Inferior parietal cortex (tissue), 1 donor: Measurements from ENCODE around the gene LOXL1.

Experiments
- DNase-seq: peaks from one replicate; pipeline ENCODE4 v3.0.0-alpha.2; 2016; ENCODE audit errors: extremely low spot score

The LOXL1 gene

DNA sequence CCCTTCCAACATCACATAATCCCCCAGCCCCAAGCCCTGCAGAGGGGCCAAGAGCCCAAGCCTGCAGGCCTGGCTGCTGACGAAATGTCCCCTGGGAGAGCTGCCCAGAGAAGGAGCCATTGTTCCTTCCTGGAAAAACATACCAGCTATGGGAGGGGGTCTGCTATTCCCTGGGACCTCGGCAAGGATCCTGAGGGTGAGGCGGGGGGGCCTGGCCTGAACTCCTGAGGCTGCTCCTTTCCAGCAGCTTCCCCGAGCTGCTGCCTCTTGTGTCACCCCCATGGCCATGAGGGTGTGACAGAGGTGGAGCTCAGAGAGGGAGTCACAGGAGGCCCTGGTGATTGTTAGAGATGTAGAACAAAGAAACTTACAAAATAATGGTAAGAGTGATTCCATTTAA lies 12.9 kb downstream of the LOXL1 start:
- DNase-seq: no peak

DNA sequence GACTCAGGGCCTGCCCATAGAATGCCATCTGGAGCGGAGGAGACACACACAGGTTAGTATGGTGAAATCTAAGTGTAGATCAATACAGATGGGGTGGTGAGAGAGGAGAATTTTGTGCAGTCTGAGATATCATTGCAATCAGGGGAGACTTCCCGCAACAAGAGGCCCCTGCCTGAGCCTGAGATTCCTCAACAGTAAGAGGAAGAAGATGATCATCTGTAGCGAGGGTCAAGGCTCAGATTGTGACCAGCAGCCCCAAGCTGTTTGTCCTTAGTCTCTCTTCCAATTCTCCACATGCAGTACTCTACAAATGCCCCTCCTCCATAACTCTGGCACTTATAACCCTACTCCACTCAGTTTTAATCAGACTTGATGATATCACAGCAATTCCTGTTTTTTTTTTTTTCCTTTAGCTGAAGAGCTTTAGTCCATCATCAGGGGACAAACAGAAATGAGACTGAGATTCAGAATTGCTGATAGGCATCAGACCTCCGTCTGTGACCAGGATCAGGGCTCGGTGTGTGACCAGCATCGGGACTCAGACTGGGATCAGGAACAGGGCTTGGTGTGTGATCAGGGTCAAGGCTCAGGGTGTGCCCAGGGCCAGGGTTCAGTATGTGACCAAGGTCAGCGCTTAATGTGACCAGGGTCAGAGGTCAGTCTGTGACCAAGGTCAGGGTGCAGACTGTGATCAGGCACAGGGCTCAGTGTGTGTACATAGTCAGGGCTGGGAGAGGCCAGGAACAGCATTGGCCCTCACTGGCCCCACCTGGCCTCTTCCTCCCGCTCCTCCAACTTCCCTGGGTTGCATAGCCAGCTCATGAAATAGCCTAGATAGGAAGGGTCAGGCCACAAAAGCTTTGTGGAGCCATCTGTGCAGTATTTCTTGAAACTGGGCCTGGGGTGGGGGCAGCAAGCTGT lies 14.1 kb downstream of the LOXL1 start:
- no peak for DNase-seq

DNA sequence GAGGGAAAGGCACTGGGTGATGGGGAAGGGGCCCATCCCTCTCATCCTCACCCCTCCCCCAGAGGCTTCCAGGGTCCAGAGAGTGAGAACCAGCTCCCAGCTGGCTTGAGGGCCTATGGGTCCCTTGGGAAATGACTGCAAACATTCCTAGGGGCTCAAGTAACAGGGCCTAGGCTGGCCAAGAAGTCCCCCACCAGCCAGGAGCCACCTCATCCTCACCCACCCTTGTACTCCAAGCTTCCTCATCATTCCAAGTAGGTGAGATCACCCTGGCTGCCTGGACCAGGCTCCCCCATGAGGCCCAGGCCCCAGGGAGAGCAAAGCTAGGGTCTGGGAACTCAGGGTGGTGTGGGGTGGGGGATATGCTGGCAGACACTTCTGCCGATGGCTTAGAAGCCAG lies 14.8 kb downstream of the LOXL1 start:
- DNase-seq: no peak

DNA sequence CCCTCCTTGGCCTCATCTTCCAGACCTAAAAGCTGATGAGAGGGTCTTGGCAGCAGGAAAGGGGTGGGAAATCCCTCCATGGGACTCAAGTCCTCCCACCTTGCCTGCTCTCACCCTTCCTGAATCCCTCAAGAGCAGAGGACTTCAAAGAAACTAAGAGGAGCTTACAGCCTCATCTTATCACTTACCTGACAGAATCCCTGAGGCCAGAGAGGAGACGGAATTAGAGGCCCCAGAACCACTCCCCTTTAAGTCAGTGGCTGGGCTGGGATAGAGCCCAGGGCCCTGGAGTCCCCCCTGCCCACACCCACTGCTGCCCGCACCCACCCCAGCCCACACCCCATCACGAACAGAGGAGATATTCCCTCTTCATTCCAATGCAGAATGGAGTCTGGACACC lies 15.2 kb downstream of the LOXL1 start:
- DNase-seq: no peak

DNA sequence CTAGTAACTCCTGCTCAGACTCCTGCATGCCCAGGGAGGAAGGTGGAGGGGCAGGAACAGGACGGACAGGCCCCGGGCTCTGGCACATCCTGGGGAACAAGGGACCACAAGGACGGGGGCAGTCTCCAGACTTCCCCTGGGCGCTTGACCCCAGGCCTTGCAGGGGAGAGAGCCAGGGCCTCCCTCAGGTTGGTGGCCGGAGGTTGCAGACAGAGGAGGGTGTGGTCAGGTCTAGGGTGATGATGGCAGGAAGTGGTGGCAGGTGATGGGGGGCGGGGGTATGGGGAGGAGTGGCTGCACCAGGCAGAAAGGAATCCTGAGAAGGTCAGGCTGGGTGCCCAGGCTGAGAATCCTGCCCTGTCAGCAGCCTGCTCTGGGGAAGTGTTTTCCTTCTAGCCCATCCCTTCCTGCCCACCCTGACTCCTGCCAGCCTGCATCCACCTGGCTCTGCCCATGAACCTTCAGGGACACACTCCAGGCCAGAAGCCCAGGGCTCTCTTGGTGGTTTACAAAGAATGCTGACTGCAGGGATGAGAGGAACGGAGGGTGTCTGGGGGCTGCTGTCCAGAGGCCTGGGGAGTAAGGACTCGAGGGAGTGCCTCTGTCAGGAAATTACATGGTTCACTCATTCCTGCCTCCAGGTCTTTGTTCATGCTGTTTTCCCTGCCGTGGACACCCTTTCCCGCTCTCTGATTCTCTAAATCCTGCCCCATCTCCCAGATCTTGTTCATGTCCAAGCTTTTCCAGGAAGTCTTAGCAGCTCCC lies 15.8 kb downstream of the LOXL1 start:
- DNase-seq: no peak

DNA sequence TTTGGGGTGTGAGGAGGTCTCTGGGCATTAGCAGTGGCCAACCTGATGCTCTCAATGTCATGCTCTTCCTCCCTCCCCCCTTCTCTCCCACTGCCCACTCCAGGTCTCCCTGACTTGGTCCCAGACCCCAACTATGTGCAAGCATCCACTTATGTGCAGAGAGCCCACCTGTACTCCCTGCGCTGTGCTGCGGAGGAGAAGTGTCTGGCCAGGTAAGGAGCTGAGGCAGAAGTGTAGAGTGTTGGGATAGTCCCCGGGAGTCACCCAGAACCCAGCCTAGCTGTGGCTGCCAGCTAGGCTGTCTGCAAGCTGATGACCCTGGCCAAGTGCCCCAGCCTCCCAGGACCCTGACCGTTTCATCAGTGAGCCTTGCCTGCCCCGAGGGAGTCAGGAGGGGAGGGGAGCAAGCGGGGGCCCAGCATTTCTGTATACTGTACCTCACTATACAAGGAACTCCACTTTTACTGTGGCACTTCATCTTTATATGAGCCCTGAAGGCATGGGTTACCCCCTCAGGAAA lies 16.5 kb downstream of the LOXL1 start:
- DNase-seq: no peak

DNA sequence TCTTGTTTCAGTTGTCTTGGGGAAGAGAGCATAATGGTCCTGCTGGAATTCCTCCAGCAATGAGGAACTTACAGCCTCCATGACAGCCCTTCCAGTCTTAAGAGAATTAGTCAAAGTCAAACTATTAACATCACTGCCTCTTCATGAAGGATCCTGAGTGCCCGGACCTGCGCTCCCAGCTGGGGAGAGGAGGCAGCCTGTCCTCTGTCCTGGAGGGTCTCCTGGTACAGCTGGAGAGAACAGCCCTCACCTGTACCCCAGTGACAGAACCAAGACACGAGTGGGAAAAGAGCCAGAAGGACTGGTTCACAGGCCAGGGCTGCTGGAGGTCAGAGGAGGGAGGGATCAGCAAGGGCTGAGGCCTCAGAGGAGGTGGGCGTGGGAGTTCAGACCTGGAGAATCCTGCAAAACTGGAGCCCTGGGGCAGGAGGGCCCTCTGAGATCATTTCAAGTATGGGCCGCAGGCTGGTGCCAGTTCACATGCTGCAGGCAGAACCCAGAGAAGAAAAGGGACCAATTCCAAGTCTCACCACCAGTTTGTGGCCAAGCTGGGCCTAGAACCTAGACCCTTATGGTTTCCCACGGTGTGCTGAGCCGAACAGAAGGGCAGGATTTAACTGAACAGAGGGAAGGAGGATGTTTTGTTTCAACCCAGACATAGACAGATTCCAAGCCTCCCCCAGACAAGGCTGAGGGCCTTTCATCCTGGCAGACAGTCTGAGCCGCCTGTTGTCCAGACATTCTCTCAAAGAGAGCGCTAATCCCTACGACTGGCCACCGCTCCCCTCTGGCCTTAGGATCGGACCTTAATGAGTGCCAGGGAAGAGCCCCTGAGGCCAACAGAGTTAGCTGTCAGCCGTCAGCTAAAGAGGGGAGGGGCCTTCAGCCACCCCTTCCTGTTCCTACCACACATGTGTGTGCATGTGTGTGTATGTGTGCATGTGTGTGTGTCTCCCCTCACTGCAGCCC lies 18.2 kb downstream of the LOXL1 start:
- DNase-seq: no peak

DNA sequence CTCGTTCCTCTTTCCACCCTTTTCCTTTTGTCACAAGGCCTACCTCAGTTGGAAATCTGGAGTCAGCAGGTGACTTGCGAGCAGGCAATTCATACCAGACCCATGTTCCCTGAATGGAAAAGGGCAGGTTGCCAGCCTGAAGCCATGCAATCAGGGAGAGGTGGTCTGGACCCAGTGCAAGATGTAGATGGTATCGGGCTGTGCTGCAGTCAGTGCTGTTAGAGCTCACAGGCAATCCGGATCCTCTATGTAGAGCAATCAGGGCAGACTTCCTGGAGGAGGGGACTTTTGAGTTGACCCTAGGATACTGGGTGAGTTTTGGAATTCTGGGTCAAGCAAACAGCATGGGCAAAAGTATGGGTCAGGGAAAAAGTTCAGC lies 18.9 kb downstream of the LOXL1 start:
- no peak for DNase-seq

DNA sequence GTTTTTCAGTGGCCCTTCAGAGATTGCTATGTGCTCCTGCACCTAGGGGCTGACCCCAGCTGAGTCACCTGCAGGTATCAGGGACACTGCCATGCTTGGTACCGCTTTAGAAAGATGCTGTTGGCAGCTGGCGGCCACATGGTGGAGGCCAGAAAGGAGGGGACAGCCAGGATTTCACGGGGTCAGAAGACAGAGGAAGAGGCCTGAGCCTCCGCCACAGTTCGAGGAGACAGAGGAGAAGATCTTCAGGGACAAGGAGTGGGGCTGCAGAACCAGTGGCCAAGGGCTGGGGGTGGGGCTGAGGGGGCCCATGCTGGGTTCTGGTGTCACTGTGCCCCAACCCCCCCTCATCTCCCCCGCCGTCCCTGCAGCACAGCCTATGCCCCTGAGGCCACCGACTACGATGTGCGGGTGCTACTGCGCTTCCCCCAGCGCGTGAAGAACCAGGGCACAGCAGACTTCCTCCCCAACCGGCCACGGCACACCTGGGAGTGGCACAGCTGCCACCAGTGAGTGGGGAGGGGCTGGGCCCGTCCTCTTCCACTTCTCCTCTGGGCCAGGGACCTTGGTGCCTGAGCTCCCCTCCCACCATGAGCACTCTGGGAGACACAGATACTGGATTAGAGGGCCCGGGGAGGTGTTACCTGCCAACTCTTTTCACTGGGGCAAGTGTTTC lies 19.9 kb downstream of the LOXL1 start:
- no peak for DNase-seq

DNA sequence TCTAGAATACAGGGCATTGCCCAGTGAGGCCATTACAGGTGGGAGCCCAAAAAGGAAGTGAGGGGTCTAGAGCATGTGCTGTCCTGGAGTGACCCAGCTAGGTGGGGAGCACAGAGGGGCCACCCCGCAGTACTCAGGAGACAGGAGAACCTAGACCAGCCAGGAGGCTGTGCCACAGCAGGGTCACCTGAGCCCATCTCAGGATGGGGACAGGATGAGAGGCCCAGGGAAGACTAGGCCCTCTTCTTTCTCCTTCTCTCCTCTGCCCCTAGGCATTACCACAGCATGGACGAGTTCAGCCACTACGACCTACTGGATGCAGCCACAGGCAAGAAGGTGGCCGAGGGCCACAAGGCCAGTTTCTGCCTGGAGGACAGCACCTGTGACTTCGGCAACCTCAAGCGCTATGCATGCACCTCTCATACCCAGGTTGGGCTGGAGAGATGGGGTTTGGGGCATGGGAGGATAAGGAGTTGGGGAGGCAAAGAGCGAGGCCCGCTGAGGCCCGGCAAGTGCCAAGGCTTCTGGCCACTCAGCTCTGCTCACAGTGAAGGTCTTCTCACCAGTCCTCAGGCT lies 20.6 kb downstream of the LOXL1 start:
- no peak for DNase-seq

DNA sequence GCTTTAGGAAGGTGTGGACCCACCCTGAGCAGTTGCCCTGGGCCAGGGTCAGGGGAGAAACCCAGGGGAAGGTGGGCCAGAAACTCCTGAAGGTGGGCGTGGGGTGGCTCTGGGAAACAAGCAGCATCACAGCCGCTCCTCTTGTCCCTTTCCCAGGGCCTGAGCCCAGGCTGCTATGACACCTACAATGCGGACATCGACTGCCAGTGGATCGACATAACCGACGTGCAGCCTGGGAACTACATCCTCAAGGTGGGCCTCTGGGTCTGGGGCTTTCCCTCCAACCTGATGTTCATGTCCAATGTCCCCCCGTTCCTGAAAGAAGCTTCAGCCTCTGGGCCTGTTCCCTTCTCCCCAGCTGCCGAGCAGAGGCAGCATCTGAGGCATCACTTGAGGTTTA lies 21.4 kb downstream of the LOXL1 start:
- DNase-seq: no peak

DNA sequence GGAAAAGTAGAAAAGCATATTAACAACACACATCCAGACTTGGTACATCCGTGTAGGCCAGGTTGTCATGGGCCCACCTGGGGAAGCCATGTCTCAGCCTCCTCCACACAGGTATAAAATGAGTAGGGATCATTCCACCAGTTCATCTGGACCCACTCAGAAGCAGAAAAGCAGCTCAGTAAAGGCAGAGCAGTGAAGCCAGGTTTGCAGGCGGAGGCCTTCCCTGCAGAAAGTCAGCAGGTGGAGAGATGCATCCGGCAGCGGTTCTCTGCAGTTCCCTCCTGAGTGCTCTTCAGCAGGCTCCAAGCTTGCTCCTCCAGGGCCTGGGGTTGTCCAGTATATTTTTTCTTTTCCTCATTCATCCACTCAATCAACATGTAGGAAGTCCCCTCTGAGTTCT lies 22.1 kb downstream of the LOXL1 start:
- no peak for DNase-seq

DNA sequence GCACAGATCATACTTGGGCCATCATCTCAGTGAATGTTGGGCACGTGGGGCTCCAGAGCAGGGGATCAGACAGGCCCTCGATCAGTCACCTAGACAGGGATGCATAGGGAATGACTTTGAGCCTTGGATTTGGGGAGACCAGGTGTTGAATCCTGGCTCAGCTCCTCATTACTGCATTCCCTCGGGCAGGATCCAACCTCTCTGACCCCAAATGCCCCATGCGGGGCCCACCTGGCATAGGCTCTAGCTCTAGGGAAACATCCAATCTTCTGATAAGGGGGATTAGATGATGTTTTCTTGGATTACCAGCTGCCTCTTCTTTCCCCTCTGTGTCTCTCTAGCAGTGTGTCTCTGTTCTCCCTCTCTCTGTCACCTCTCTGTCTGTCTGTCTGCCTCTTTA lies 22.7 kb downstream of the LOXL1 start:
- no peak for DNase-seq

DNA sequence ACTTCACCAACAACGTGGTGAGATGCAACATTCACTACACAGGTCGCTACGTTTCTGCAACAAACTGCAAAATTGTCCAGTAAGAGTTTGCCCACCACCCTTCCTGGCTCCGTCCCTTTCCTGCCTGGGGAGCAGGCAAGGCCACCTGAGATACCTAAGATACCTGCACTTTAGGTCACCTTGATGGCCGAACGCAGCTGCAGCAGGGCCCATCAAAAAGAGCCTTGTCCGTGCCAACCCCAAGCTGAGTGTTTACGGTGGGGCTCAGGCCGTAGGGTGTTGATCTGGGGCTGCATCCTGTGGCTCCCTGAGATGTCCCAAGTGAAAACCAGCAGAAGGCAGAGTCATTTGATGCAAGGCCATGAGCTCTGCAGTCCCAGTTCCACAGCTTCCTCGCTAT lies 23.2 kb downstream of the LOXL1 start:
- no peak for DNase-seq

DNA sequence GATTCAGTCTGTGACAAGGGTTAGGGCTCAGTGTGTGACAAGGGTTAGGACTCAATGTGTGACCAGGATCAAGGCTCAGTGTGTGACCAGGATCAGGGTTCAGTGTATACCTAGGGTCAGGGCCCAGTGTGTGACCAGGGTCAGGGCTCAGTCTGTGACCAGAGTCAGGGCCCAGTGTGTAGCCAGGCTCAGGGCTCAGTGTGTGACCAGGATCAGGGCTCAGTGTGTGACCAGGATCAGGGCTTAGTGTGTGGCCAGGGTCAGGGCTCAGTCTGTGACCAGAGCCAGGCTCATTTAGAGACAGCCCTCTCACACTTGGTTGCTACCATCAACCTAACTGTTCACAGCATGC lies 24.2 kb downstream of the LOXL1 start:
- no peak for DNase-seq

DNA sequence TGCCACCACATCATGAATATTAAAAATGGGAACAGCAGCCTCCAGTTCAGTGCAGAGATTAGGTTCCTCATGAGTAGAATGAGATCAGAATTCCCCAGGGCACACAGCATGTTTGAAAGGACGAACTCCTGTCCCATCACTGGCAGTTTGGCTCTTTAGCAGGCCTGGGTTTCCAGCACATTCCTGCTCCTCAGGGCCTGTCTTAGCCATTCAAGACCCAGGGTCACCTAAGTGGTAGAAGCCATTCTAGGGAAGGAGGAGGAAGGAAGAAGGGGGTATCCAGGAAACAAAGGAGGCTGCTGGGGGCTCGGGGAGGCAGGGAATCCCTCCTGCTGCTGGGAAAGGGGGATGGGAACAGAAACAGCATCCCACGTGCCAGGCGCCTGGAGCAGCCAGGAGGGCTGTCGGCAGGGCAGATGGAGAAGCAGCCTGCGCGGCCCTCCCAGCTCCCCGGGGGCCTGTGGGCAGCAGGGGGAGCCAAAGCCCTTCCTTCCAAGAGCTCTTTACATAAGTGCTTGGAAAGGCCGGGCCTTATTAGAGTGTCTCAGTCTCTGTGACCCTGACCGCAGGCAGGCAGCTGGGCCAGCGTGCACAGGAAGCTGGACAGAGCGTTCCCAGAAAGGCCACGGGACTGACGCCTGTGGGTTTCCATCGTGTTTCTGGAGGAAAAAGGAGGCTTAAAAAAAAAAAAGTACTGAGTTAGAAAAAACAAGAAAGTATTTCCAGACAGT lies 24.7 kb downstream of the LOXL1 start:
- peak; percentile 80 for DNase-seq

DNA sequence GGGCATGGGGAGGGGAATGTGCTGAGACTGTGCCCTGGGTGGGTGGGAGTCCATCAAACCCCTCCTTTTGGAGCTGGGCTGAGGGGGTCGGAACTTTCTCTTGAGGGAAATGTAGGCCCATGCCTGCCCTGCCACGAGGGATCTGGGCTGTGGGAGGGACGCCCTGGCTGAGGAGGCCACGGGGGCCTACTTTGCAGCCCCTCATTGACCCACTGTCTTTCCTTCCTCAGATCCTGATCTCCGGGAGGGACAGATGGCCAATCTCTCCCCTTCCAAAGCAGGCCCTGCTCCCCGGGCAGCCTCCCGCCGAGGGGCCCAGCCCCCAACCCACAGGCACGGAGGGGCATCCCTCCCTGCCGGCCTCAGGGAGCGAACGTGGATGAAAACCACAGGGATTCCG lies 25.3 kb downstream of the LOXL1 start:
- no peak for DNase-seq

DNA sequence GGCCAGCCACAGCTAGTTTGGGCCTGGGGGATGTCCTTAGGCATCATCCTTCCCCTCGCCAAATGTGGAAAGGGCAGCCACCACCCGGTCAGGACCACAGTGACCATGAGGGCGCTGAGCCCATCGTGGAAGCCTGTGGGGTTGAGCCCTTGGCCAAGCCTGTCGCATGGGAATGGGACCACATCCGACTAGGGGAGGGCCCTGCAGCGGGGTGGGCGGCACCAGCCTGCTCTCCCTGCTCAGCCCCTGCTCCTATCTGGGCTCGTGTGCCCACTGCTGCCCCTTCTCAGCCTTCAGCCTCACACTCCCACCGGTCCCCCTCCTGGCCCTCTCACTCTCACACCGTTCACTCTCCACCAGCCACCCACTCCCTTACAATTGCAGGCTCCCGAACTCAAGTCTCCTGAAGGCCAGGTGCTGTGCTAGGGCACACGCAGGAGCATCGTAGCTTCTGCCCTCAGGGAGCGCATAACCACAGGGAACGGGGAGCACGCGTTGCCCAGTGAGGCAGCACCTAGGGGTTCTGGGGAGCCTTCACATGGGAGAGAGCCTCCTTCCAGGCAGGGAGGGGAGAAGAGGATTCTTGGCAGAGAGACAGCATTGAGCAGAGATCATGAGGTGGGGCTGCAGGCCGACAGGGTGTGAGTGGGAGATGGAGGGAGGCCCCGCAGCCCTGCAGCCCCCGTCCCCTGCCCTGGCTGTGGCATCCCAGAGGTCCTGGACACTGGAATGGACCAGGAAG lies 26.1 kb downstream of the LOXL1 start:
- no peak for DNase-seq

DNA sequence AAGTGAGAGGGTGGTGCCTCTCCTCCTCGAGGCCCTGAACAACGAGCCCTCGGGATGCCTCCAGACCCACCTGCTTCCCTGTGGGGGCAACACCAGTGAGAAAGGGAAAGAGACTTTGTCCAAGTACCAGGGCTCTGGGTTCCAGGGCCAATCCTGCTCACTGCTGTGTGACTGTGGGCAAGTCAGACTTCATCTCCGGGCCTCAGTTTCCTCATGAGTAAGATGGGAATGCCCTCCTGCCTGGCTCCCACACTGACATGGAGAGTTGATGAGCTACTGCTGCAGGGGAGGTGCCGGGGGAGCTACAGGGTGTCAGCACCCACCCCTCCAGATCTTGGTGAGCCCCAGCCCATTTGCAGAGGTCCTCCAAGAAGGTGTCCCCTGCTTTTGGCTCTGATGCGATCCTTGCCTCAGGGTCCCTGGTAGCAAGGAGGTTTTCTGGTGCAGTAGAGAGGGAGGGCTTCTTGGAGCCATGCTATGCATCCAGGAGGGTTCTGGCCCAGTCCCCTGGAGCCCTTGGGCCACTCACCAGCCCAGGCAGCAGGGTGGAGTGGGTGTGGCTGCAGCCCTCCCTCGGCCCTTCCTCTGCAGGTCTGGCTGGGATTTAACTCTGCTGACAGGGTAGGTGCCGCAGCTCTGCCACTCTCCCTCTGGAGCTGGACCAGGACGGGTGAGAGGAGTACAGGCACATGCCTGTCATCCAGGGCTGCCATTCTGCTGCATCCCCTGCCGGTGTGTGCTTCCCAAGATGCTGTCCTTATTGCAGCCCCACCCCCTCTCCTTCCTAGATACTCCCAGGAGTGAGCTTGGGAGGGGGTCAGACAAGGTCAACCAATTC lies 26.9 kb downstream of the LOXL1 start:
- DNase-seq: no peak
